Activated T-helper 2 cell treated with anti-CD3 and anti-CD28 coated beads, Interferon-gamma antibody, Interleukin-2, Interleukin-4, amounts not matched to agents 10 μg/mL and 5 μg/mL and 100 μg/mL, durations not matched to agents 14 hours and 24 hours and 36 hours (primary cell): ENCODE measurements around the gene PRAMEF1. TPM values are rescaled to one million over a fixed set of nuclear protein-coding genes. Genes with fewer than 3 reads are reported as not detected.
"Not testable (repeated sequence)": the region's sequence is repeated elsewhere in the genome, so short reads cannot be mapped to it uniquely, and the experiment has no call there.

Experiments
- DNase-seq: peaks from one replicate; pipeline ENCODE4 v3.0.0; 2021; ENCODE audit warnings: low spot score
- H3K27ac Mint-ChIP-seq: one replicate; pipeline ENCODE4 v1.8.0; 2021; ENCODE audit warnings: mixed read lengths
- H3K27me3 Mint-ChIP-seq: one replicate; pipeline ENCODE4 v1.8.0; 2021; ENCODE audit warnings: low read depth, mixed read lengths
- H3K36me3 Mint-ChIP-seq: one replicate; pipeline ENCODE4 v1.8.0; 2021; ENCODE audit warnings: low read depth, mixed read lengths
- H3K4me1 Mint-ChIP-seq: one replicate; pipeline ENCODE4 v1.8.0; 2021; ENCODE audit warnings: low read depth, mixed read lengths
- H3K4me3 Mint-ChIP-seq: one replicate; pipeline ENCODE4 v1.8.0; 2021; ENCODE audit warnings: low read depth, mild to moderate bottlenecking, moderate library complexity, mixed read lengths
- H3K9me3 Mint-ChIP-seq: one replicate; pipeline ENCODE4 v1.8.0; 2021; ENCODE audit warnings: mixed read lengths
- intact Hi-C: fragments of 100-400 bp; cut with micrococcal nuclease; formaldehyde crosslinking; loops from one replicate; pipeline ENCODE4 v1.15.1; 2023
- total RNA-seq: library from RNA; stranded (reverse); gene quantifications from 2 replicates; pipeline ENCODE4 v1.2.3, GENCODE V29; 2022

Gene PRAMEF1
- total RNA-seq, 1 donor from 2014 or later = not detected

DNA sequence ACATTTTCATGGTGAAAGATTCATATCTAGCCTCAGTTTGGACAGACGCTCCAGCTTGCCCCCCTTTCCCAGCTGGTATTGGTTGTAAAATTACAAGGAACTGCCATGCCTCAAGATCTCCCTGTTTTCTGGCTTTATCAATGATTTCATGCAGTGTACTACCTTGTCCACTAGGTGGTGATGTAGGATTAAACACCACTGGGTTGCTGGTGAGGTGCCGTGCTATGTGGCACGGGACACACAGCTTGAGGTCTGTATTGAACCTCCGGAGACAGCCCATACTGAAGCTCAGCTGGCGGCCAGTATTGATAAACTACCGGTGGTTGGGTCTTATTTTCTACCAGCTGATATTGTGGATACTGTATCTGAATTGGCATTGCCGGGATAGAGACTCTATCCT lies 7.4 kb upstream of the PRAMEF1 start:
- intact Hi-C loops, H3K4me3 Mint-ChIP-seq, H3K27ac Mint-ChIP-seq, H3K27me3 Mint-ChIP-seq, H3K36me3 Mint-ChIP-seq, H3K4me1 Mint-ChIP-seq, DNase-seq: not testable (repeated sequence)
- peaks cover 13% of the 10 kb centered on the region for H3K9me3 Mint-ChIP-seq

DNA sequence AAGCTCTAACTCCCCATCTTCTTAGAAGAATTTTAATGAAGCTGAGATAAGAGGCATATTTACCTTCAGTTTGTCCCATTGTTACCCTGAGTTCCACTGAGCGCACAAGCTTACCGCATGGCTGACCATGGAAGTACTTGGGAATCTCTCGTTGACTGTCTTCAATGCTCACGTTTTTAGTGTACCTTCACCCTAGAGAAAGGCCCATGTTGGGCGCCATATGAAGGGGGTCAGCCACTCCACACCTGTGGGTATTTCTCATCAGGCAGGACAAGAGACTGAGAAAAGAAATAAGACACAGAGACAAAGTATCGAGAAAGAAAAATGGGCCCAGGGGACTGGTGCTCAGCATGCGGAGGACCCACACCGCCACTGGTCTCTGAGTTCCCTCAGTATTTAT lies 6.5 kb upstream of the PRAMEF1 start:
- H3K4me3 Mint-ChIP-seq, H3K27ac Mint-ChIP-seq, H3K36me3 Mint-ChIP-seq, H3K4me1 Mint-ChIP-seq, DNase-seq, intact Hi-C loops, H3K27me3 Mint-ChIP-seq: not testable (repeated sequence)
- H3K9me3 Mint-ChIP-seq = peaks cover 13% of the 10 kb centered on the region

DNA sequence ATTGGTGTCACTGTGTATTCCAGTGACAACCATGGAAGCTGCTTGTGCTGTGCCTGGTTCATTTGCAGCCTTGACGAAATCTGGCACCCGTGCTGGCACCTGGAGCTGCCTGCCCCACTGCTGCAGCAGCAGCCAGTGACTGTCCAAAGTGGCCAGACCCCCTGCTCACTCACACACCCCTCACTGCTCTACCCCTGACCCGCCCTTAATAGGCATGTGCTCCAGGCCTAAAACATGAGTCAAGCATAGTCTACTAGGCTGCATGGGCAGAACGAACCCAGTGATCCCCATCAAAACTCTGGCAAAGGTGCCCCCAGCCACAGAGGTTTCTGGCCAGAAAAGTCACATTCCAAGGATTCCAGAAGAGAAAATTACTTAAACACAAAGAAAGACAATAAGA lies 7.7 kb downstream of the PRAMEF1 start:
- Mint-ChIP-seq H3K4me3 (no peak overlapping the region), H3K27me3 (no peaks in the 10 kb centered on the region), H3K4me1 (no peaks in the 10 kb centered on the region), H3K36me3 (no peaks in the 10 kb centered on the region), H3K9me3 (no peaks in the 10 kb centered on the region), H3K27ac (no peak overlapping the region)
- intact Hi-C loops = no loop called here
- DNase-seq = no peak

DNA sequence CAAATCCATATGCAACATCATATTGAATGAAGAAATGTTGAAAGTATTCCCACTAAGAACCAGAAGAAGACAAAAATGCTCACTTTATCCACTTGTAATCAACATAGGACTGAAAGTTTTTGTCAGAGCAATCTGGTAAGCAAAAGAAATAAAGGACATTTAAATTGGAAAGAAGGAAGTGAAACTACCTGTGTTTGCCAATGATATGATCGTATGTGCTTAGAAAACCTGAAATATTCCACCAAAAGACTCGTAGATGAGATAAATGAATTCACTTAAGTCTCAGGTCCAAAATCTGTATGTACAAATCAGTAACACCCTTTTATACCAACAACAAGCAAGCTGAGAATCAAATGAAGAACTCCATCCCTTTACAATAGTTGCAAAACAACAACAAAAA lies 8.5 kb downstream of the PRAMEF1 start:
- DNase-seq = no peak
- H3K4me1 Mint-ChIP-seq = no peaks in the 10 kb centered on the region
- peaks cover 1% of the 10 kb centered on the region for H3K9me3 Mint-ChIP-seq

DNA sequence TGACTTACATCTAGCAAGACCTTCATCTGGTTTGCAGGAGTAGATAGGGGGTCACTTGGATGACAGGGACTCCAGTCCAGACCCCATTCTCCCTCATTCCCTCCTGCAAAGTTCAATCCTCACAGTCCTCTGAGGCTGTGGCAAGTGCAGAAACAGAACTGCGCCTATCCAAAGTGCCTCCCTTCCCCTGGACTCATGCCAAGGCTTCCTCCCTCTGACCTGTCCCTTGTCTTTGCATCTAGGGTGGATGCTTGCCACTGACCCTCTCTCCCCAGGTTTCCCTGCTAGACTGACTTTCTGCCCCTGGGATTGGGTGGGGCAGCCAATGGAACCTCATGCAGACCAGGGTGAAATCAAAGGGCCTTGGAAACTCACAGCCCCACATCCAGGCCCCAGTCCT lies 18.7 kb downstream of the PRAMEF1 start:
- intact Hi-C loops = no loop called here
- H3K27ac Mint-ChIP-seq = no peak overlapping the region

More for the DNA sequence above, 8.5 kb downstream of the PRAMEF1 start:
- intact Hi-C loops = no loop called here
- Mint-ChIP-seq H3K4me3 (no peak overlapping the region), H3K27me3 (no peaks in the 10 kb centered on the region), H3K36me3 (no peaks in the 10 kb centered on the region), H3K27ac (no peak overlapping the region)

DNA sequence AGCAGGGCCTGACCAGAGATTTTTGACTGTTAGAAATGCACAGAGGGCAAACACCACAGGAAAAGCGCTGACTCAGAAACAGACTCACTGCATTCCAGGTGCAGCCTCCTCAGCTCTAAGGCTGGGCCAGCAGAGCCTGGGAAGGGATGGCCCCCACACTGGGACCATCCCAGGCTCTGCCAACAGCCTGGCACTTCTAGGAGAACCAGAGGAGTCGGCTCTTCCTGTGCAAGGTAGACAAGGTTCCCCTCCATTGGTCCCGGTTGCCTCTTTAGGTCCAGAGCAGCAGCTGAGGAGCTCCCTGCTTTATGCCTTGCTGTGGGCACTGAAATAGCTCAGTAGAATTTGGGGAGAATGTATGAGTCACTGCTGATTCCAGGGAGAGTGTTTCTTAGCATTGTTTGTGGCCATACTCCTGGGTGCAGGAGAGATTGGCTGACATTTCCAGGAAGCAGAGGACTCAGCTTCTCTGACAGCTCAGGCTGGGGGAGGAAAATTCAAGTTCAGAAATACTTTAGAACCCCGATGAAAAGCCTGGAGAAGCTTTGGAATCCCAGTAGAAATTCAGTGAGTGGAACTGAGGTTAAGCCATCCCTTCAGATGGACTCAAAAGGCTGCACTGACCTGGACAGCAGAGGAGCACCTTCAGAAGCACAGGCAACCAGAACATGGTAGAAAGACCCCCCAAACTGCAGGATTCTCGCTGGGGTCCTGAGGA lies 19.7 kb downstream of the PRAMEF1 start:
- H3K27me3 Mint-ChIP-seq = peaks cover 2% of the 10 kb centered on the region
- H3K4me3 Mint-ChIP-seq = no peak overlapping the region
- no peak for DNase-seq
- no peaks in the 10 kb centered on the region for H3K4me1 Mint-ChIP-seq
- H3K36me3 Mint-ChIP-seq = no peaks in the 10 kb centered on the region
- peaks cover 3% of the 10 kb centered on the region for H3K9me3 Mint-ChIP-seq
- intact Hi-C loops = no loop called here
- no peak overlapping the region for H3K27ac Mint-ChIP-seq

More for the DNA sequence above, 18.7 kb downstream of the PRAMEF1 start:
- peaks cover 2% of the 10 kb centered on the region for H3K27me3 Mint-ChIP-seq
- no peaks in the 10 kb centered on the region for H3K36me3 Mint-ChIP-seq
- H3K4me1 Mint-ChIP-seq = no peaks in the 10 kb centered on the region
- peaks cover 7% of the 10 kb centered on the region for H3K9me3 Mint-ChIP-seq
- DNase-seq = no peak
- H3K4me3 Mint-ChIP-seq = no peak overlapping the region

DNA sequence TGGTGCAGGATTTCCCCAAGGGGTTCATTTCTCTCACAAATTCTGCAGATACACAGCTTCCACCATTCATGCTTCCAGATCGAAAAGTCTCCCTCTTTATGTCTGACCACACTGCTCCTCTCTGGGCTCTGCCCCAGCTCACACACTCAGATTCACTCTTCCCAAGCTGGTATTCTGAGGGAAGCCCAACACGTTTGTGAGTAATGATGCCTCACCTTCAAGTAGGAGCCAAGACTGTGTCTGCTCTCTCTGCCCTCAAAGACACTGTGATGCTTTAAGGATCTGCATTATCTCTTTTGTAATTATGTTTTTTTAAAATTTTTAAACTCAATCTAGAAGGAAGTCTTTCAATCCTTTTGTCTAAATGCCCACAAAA lies 20.2 kb downstream of the PRAMEF1 start:
- H3K27me3 Mint-ChIP-seq = peaks cover 2% of the 10 kb centered on the region
- H3K9me3 Mint-ChIP-seq = peaks cover 3% of the 10 kb centered on the region
- DNase-seq = no peak
- no peak overlapping the region for H3K4me3 Mint-ChIP-seq
- H3K4me1 Mint-ChIP-seq = no peaks in the 10 kb centered on the region
- H3K27ac Mint-ChIP-seq = no peak overlapping the region
- H3K36me3 Mint-ChIP-seq = no peaks in the 10 kb centered on the region
- intact Hi-C loops = no loop called here

DNA sequence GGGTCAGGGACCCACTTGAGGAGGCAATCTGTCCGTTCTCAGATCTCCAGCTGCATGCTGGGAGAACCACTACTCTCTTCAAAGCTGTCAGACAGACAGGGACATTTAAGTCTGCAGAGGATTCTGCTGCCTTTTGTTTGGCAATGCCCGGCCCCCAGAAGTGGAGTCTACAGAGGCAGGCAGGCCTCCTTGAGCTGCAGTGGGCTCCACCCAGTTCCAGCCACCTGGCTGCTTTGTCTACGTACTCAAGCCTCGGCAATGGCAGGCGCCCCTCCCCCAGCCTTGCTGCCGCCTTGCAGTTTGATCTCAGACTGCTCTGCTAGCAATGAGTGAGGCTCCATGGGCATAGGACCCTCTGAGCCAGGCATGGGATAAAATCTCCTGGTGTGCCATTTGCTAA lies 27.9 kb downstream of the PRAMEF1 start:
- H3K9me3 Mint-ChIP-seq, H3K4me1 Mint-ChIP-seq, intact Hi-C loops, H3K4me3 Mint-ChIP-seq, H3K36me3 Mint-ChIP-seq, DNase-seq, H3K27me3 Mint-ChIP-seq, H3K27ac Mint-ChIP-seq: not testable (repeated sequence)

DNA sequence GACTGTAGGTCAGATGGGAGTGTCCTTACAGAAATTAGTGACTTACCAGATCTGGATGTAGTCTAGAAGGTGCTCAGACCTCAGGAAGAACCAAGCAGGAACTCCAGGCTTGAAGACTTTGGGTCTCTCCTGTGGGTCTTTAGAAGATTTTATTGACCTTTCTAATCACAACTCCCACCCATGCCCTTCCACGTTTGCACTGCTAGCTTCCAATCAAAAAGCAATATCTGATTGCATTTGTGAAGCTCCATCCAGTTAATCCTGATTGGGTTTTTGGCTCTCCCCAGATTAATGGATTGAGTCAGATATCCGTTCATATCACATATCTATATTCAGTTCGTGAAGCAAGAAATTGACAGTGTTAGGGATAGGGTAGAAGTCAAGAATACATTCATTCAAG lies 40.1 kb downstream of the PRAMEF1 start, which contains the start of gene PRAMEF11:
TSS of gene PRAMEF11 (minus strand) at position 101 of the 400 bp plus-strand sequence. CDS start 2,621 bp downstream, outside the sequence.
- intact Hi-C loops, H3K9me3 Mint-ChIP-seq, H3K27ac Mint-ChIP-seq, H3K4me1 Mint-ChIP-seq, DNase-seq, H3K36me3 Mint-ChIP-seq, H3K27me3 Mint-ChIP-seq, H3K4me3 Mint-ChIP-seq: not testable (repeated sequence)

DNA sequence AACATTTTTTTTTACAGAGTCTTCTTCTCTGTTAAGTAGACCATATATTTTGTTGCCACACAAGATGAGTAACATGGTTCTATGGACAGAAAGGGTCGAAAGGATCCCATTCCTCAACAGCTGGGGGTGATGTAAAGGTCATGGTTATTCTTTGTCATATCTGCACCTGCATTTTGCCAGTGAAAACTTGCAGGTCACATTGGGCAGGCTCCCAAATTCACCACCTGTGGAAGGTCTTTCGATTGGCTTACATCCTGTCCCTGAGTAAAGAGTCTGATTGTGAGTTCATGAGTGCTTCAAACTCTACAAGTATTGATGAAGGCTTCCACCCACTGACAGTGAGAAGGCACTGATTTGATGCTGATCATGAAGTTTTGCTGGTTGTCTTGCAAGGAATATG lies 42.1 kb downstream of the PRAMEF1 start:
- H3K4me1 Mint-ChIP-seq, H3K36me3 Mint-ChIP-seq, H3K9me3 Mint-ChIP-seq, DNase-seq, H3K27me3 Mint-ChIP-seq, H3K27ac Mint-ChIP-seq, intact Hi-C loops, H3K4me3 Mint-ChIP-seq: not testable (repeated sequence)

Other genes with a start within 250 kb of the PRAMEF1 start
- 93.6 and 95.2 TPM in 2 replicates for gene DHRS3, start 173.2 kb upstream of the PRAMEF1 start, total RNA-seq
- gene AADACL4, start 147.3 kb upstream of the PRAMEF1 start, total RNA-seq = not detected in 2 replicates
- not detected in 2 replicates for gene AADACL3, start 75.3 kb upstream of the PRAMEF1 start, total RNA-seq
- not detected in 2 replicates for gene CFAP107, start 45.2 kb upstream of the PRAMEF1 start, total RNA-seq
- gene PRAMEF12, start 17.7 kb upstream of the PRAMEF1 start, total RNA-seq = not detected in 2 replicates
- not detected in 2 replicates for gene PRAMEF11, start 40.0 kb downstream of the PRAMEF1 start, total RNA-seq
- not detected in 2 replicates for gene HNRNPCL1, start 57.3 kb downstream of the PRAMEF1 start, total RNA-seq
- not detected in 2 replicates for gene PRAMEF2, start 65.7 kb downstream of the PRAMEF1 start, total RNA-seq
- gene PRAMEF4, start 94.8 kb downstream of the PRAMEF1 start, total RNA-seq = not detected in 2 replicates
- gene PRAMEF10, start 106.9 kb downstream of the PRAMEF1 start, total RNA-seq = not detected in 2 replicates
- not detected in 2 replicates for gene PRAMEF7, start 125.2 kb downstream of the PRAMEF1 start, total RNA-seq
- not detected in 2 replicates for gene PRAMEF6, start 156.2 kb downstream of the PRAMEF1 start, total RNA-seq